GM19193 (cell line): ENCODE results near the gene PWP2.

Experiments
- POLR2A ChIP-seq: IDR thresholded peaks from 4 replicates; pipeline ENCODE4 v1.6.1; 2011; ENCODE audit not compliant: insufficient read depth, insufficient read length; ENCODE audit errors: extremely low read depth

Gene PWP2

GRCh38 chr21:44093761-44094160 lies 13.4 kb upstream of the PWP2 start:
- no peak for TF ChIP-seq POLR2A

GRCh38 chr21:44094832-44095231 lies 12.4 kb upstream of the PWP2 start:
- TF ChIP-seq POLR2A, result no peak

DNA sequence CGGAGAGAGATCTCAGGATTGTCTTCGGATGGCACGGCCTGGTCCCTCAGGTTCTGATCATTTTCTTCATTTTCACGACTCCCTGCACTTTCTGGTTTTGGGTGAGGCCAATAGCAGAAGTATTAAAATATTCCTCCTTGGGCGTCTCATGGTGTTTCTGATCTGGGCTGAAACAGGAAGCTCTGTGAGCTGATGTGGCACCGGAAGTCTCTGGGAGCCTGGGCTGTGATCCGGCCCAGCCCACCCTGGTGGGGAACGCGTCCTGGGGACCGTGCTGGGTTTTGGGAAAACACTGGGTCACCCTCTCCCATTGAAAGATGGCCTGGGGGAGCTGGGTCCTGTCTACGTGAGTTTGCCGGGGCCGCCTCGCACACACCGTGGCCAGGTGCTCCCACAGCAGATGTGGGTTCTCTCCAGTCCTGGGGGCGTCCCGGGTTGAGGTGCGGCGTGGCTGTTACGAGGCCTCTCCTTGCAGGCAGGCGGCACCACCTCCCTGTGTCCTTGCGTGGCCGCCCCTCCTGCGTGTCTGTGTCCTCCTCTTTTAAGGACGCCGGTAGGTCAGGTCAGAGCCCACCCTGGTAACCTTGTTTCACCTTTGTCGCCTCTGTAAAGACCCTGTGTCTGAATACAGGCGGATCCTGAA lies 50.4 kb downstream of the PWP2 start:
- peak; percentile 19 for TF ChIP-seq POLR2A
